Measurements from ENCODE around the gene FSTL5. TPM values are rescaled to one million over a fixed set of nuclear protein-coding genes. Genes with fewer than 3 reads are reported as not detected.

The FSTL5 gene
- total and polyA plus RNA-seq, 2 of the 13 experiments (the other 11 are each of a cell fraction or from before 2014, with no cell fraction given) = 0.03 to 0.07 TPM

GRCh38 chr4:161829591-161829990, 334.2 kb downstream of the FSTL5 start:
- Histone ChIP-seq H3K79me2 (ENCODE audit: insufficient read depth, low read length) (no peaks in the 10 kb centered on the region), H3K9ac (ENCODE audit: insufficient read depth, low read depth, low read length) (no peak overlapping the region), H3K36me3 (replicated peaks in 1 of 2; ENCODE audit: control insufficient read depth in 1 of 2, insufficient read depth in 2 of 2, low read length in 2 of 2) (no peaks in the 10 kb centered on the region), H2AFZ (ENCODE audit: low read length) (no peak overlapping the region), H3K4me3 (replicated peaks in 1 of 3; ENCODE audit: insufficient read depth in 1 of 3, low read depth in 2 of 3, low read length in 3 of 3) (no peak overlapping the region), H3K27ac (ENCODE audit: extremely low read length, insufficient read depth, low read length) (no peak overlapping the region), H4K20me1 (ENCODE audit: insufficient read depth, low read length) (no peaks in the 10 kb centered on the region), H3K9me3 (ENCODE audit: low read length) (no peaks in the 10 kb centered on the region), H3K4me2 (ENCODE audit: low read depth, low read length) (no peak overlapping the region), H3K27me3 (ENCODE audit: control insufficient read depth in 1 of 2, insufficient read depth in 2 of 2, low read length in 2 of 2) (no peaks in the 10 kb centered on the region), H3K4me1 (ENCODE audit: insufficient read depth, low read length) (no peaks in the 10 kb centered on the region)
- DNase-seq (ENCODE audit: low spot score) (no peak), FAIRE-seq (no peak), ATAC-seq (no peak)
- ChIA-PET CTCF (ENCODE audit: low intra/inter-chr PET ratio, low total read pairs) (no interaction called here), POLR2A (no interaction called here)
- intact Hi-C loops (cut with micrococcal nuclease; ENCODE audit: unreplicated experiment) = no loop called here
- TF ChIP-seq MTERF4 (CRISPR knock-in tag; IDR thresholded peaks at IDR 0.05) (no peak), ZNF816 (CRISPR knock-in tag; IDR thresholded peaks at IDR 0.05; ENCODE audit: borderline replicate concordance) (no peak), AKAP8 (CRISPR knock-in tag; IDR thresholded peaks at IDR 0.05) (no peak), STAG1 (CRISPR knock-in tag; IDR thresholded peaks at IDR 0.05) (no peak), CEBPG (CRISPR knock-in tag; IDR thresholded peaks at IDR 0.05) (no peak), ZNF253 (CRISPR knock-in tag; IDR thresholded peaks at IDR 0.05; ENCODE audit: borderline replicate concordance) (no peak), FOXM1 (CRISPR knock-in tag; IDR thresholded peaks at IDR 0.05) (no peak), CC2D1A (CRISPR knock-in tag; IDR thresholded peaks at IDR 0.05) (no peak), ZNF800 (CRISPR knock-in tag; IDR thresholded peaks at IDR 0.05) (no peak), DPF2 (CRISPR knock-in tag; IDR thresholded peaks at IDR 0.05; ENCODE audit: borderline replicate concordance, low read depth) (no peak), ZNF224 (CRISPR knock-in tag; IDR thresholded peaks at IDR 0.05) (no peak), TCF7L2 (IDR thresholded peaks at IDR 0.05; ENCODE audit: low read depth, low read length) (no peak), FOSL1 (CRISPR knock-in tag; IDR thresholded peaks at IDR 0.05; ENCODE audit: borderline replicate concordance) (no peak), ZSCAN12 (CRISPR knock-in tag; IDR thresholded peaks at IDR 0.05) (no peak), RFX1 (IDR thresholded peaks at IDR 0.05) (no peak), ZNF652 (CRISPR knock-in tag; IDR thresholded peaks at IDR 0.05; ENCODE audit: borderline replicate concordance, low read depth) (no peak)
- no TSS peak for BruUV-seq (replicated peaks)
- in situ Hi-C loops (cut with HindIII; ENCODE audit: extremely low pct_ligation_motif_present, low pct_unique_long_range_greater_than_20kb) = no loop called here
